HCT116 (cell line): ENCODE measurements around the gene PROCA1. TPM values are rescaled to one million over a fixed set of nuclear protein-coding genes. Genes with fewer than 3 reads are reported as not detected.
A peak's percentile ranks its signal among the peaks of the same experiment; 100 is the strongest.

Source experiments
- ATAC-seq: fragments of 200-7000 bp; cut with Tn5 transposase; 2 replicates; pipeline ENCODE4 v1.9.1; 2020; ENCODE audit warnings: mild to moderate bottlenecking, moderate library complexity
- BruUV-seq: library from RNA; stranded (reverse); fragments of 400-500 nt; replicated peaks from 2 replicates; lab custom pipeline; 2021; lab: Mats Ljungman, UMichigan
- CTCF ChIA-PET: fragments of 300-600 bp; sonication (Branson Sonifier 250); formaldehyde crosslinking; loops from one replicate; lab custom pipeline; 2021; ENCODE audit warnings: antibody characterized with exemption; lab: Charles Lee
- POLR2A ChIA-PET: fragments of 300-600, 350-600 bp; sonication (Branson Sonifier 250); formaldehyde crosslinking; loops from one replicate; lab custom pipeline; 2021; ENCODE audit warnings: antibody characterized with exemption; lab: Charles Lee
- RAD21 ChIA-PET, 2 experiments: fragments of 300-600 bp; sonication (Branson Sonifier 250); formaldehyde crosslinking; loops; one replicate each; lab custom pipeline; 2023; ENCODE audit warnings: low total read pairs in 2 of 2; ENCODE audit not compliant: uncharacterized antibody in 2 of 2, unreplicated experiment in 2 of 2, low non-redundant PET in 1 of 2; lab: Charles Lee
- DNase-seq: peaks from one replicate; pipeline ENCODE4 v3.0.0-alpha.2; 2010; ENCODE audit warnings: low read depth, low spot score
- H2AFZ ChIP-seq: fragments of 200-600 bp; shearing (Covaris generic), sonication (generic); 2 replicates; pipeline ENCODE4 v1.6.1; 2017; ENCODE audit warnings: low read depth, mixed run types, mixed read lengths, antibody characterized with exemption, low read length; ENCODE audit not compliant: poor library complexity, severe bottlenecking
- H3K27ac ChIP-seq: 2 replicates; pipeline ENCODE4 v1.5.1; 2012; ENCODE audit warnings: low read depth, low read length
- H3K27me3 ChIP-seq: fragments of 200-600 bp; sonication (generic); 2 replicates; pipeline ENCODE4 v1.6.1; 2016; ENCODE audit warnings: mixed run types, low read length, mixed read lengths; ENCODE audit not compliant: insufficient read depth
- H3K36me3 ChIP-seq, 2 experiments: fragments of 200-500 bp in 1 of 2; fragments of 200-600 bp in 1 of 2; sonication (Bioruptor generic) in 1 of 2; sonication (generic) in 1 of 2; 2 replicates each; pipeline versions ENCODE4 v1.5.1 to v1.6.1; 2014 to 2016; ENCODE audit warnings: low read length in 2 of 2, inconsistent platforms in 1 of 2, mixed read lengths in 1 of 2, mixed run types in 1 of 2; ENCODE audit not compliant: insufficient read depth in 2 of 2, control insufficient read depth in 1 of 2
- H3K4me1 ChIP-seq, 2 experiments: fragments of 200-600 bp in 1 of 2; sonication (generic) in 1 of 2; 2 replicates each; pipeline versions ENCODE4 v1.5.1 to v1.6.1; 2012 to 2017; ENCODE audit warnings: low read length in 2 of 2, inconsistent platforms in 1 of 2, mild to moderate bottlenecking in 1 of 2, mixed read lengths in 1 of 2, mixed run types in 1 of 2, moderate library complexity in 1 of 2; ENCODE audit not compliant: insufficient read depth in 2 of 2, control insufficient read depth in 1 of 2
- H3K4me2 ChIP-seq: fragments of 200-600 bp; sonication (generic); 2 replicates; pipeline ENCODE4 v1.6.1; 2017; ENCODE audit warnings: mixed run types, low read length, mixed read lengths
- H3K4me3 ChIP-seq, 2 experiments: fragments of 200-600 bp in 1 of 2; sonication (generic) in 1 of 2; replicated peaks in 1 of 2; 2 replicates each; pipeline ENCODE4 v1.5.1; 2011 to 2016; ENCODE audit warnings: low read length in 2 of 2, control low read depth in 1 of 2, low read depth in 1 of 2, mild to moderate bottlenecking in 1 of 2, mixed read lengths in 1 of 2, mixed run types in 1 of 2
- H3K79me2 ChIP-seq: fragments of 200-600 bp; sonication (generic); 2 replicates; pipeline ENCODE4 v1.6.1; 2017; ENCODE audit warnings: mild to moderate bottlenecking, mixed run types, low read length, moderate library complexity, mixed read lengths; ENCODE audit not compliant: insufficient read depth
- H3K9ac ChIP-seq: fragments of 200-600 bp; sonication (generic); 2 replicates; pipeline ENCODE4 v1.6.1; 2016; ENCODE audit warnings: low read length, mixed read lengths
- H3K9me2 ChIP-seq: fragments of 200-600 bp; sonication (generic), shearing (Covaris generic); 2 replicates; pipeline ENCODE4 v1.6.1; 2017; ENCODE audit warnings: mixed run types, mild to moderate bottlenecking, moderate library complexity; ENCODE audit not compliant: insufficient read depth
- H3K9me3 ChIP-seq, 2 experiments: fragments of 200-500 bp in 1 of 2; fragments of 200-600 bp in 1 of 2; sonication (Bioruptor generic) in 1 of 2; sonication (generic) in 1 of 2; 2 replicates each; pipeline ENCODE4 v1.6.1; 2014 to 2017; ENCODE audit warnings: low read length in 2 of 2, mixed read lengths in 2 of 2, inconsistent platforms in 1 of 2, low read depth in 1 of 2, mild to moderate bottlenecking in 1 of 2, mixed run types in 1 of 2, moderate library complexity in 1 of 2; ENCODE audit not compliant: control insufficient read depth in 1 of 2, insufficient read depth in 1 of 2
- H4K20me1 ChIP-seq: fragments of 200-600 bp; sonication (generic), shearing (Covaris generic); 2 replicates; pipeline ENCODE4 v1.6.1; 2017; ENCODE audit warnings: mixed run types, mild to moderate bottlenecking, moderate library complexity; ENCODE audit not compliant: insufficient read depth
- FOSL1 ChIP-seq: IDR thresholded peaks from 2 replicates; pipeline ENCODE4 v1.6.1; 2012; ENCODE audit warnings: low read depth
- POLR2AphosphoS5 ChIP-seq: IDR thresholded peaks from 2 replicates; pipeline ENCODE4 v1.6.1; 2011; ENCODE audit warnings: mild to moderate bottlenecking, low read depth, low read length, moderate library complexity
- intact Hi-C: fragments of 100-400 bp; cut with micrococcal nuclease; formaldehyde crosslinking; loops from 2 replicates; pipeline ENCODE4 v1.10.0; 2022
- total RNA-seq: library from RNA; stranded (reverse); gene quantifications from one replicate; pipeline ENCODE4 v1.2.1, GENCODE V29; 2021; ENCODE audit not compliant: unreplicated experiment
- TF ChIP-seq, protein P1 (sequence below): IDR thresholded peaks from 2 replicates; pipeline ENCODE4 v1.6.1; 2012
- TF ChIP-seq, protein P2 (sequence below): IDR thresholded peaks from 2 replicates; pipeline ENCODE4 v1.6.1; 2012

PROCA1 gene
- total RNA-seq, 1 experiment from 2014 or later, result 0.96 TPM

DNA sequence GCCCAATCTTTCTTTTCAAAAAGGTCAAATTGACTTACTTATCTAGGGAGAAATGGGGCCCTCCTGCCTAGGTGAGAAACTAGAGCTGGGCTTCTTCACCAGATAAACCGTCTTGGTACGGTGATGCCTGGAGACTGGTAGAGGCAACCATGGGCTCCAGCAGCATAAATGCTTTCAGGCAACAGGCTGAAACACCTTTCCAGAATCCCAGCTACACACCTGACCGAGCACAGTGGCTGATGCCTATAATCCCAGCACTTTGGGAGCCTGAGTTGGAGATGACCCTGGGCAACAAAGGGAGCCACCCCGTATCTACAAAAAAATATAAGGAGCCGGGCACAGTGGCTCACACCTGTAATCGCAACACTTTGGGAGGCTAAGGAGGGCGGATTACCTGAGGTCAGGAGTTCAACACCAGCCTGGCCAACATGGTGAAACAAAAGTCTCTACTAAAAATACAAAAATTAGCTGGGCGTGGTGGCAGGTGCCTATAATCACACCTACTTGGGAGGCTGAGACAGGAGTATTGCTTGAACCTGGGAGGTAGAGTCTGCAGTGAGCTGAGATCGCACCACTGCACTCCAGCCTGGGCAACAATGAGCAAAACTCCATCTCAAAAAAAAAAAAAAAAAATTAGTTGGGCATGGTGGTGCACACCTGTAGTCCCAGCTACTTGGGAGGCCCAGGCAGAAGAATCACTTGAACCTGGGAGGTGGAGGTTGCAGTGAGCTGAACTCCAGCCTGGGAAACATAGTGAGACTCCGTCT lies 40.1 kb upstream of the PROCA1 start:
- TF ChIP-seq POLR2AphosphoS5 (peak; percentile 17; the same call in 1 of the 2 replicates), FOSL1 (no peak)
- TF ChIP-seq, protein P1, sequence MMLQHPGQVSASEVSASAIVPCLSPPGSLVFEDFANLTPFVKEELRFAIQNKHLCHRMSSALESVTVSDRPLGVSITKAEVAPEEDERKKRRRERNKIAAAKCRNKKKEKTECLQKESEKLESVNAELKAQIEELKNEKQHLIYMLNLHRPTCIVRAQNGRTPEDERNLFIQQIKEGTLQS, result no peak
- TF ChIP-seq, protein P2, sequence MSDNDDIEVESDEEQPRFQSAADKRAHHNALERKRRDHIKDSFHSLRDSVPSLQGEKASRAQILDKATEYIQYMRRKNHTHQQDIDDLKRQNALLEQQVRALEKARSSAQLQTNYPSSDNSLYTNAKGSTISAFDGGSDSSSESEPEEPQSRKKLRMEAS, result no peak

More for the DNA sequence above, 40.1 kb upstream of the PROCA1 start:
- peaks cover 25% of the 10 kb centered on the region; the same call in 1 of the 2 replicates for H4K20me1 ChIP-seq
- no peak overlapping the region for H3K4me2 ChIP-seq
- intact Hi-C loops, result no loop called here
- POLR2A ChIA-PET, result interaction anchor here (0.7 to 11.6 kb wide), 3 partner anchors 23 to 400 kb away, joined by 3 to 149 read pairs (median 4); partner anchors contain the start of genes NEK8 and TLCD1
- DNase-seq (no peak), ATAC-seq (no peak)
- no peak overlapping the region for H3K27ac ChIP-seq
- H3K9me2 ChIP-seq, result no peaks in the 10 kb centered on the region
- H3K4me1 ChIP-seq, result peaks cover 10 to 38% of the 10 kb centered on the region in 2 experiments
- peaks cover 32 to 45% of the 10 kb centered on the region in 2 experiments for H3K36me3 ChIP-seq
- RAD21 ChIA-PET, result interaction anchor here in 1 of 2 experiments (0.9 kb wide), 1 partner anchor 25 kb away, joined by 3 read pairs; no protein-coding TSS in a partner anchor
- no TSS peak for BruUV-seq
- no peaks in the 10 kb centered on the region for H3K9me3 ChIP-seq
- no peak overlapping the region for H3K9ac ChIP-seq
- CTCF ChIA-PET, result interaction anchor here (0.6 to 13.6 kb wide), 4 partner anchors 12 to 378 kb away, joined by 3 to 207 read pairs (median 3); partner anchors contain the start of genes NEK8 and TLCD1
- H2AFZ ChIP-seq, result no peak overlapping the region
- H3K4me3 ChIP-seq, result no peak overlapping the region
- no peaks in the 10 kb centered on the region for H3K27me3 ChIP-seq
- peaks cover 36% of the 10 kb centered on the region for H3K79me2 ChIP-seq
